HG03439 (cell line): ENCODE results near the gene TP53AIP1.

Experiments
- ATAC-seq: cut with Tn5 transposase; IDR thresholded peaks from one replicate; pipeline ENCODE4 v1.9.1; 2021; ENCODE audit warnings: mild to moderate bottlenecking, moderate library complexity; ENCODE audit not compliant: unreplicated experiment

The TP53AIP1 gene

GRCh38 chr11:128907585-128907984, 35.1 kb downstream of the TP53AIP1 start:
- ATAC-seq: no peak

GRCh38 chr11:128906185-128907050, 36.3 kb downstream of the TP53AIP1 start:
- no peak for ATAC-seq

GRCh38 chr11:128905345-128906184, 37.1 kb downstream of the TP53AIP1 start:
- ATAC-seq: peak; percentile 46

- peak; percentile 46 for ATAC-seq
These were observed 37.9 kb downstream of the TP53AIP1 start for GRCh38 chr11:128904656-128905344.

GRCh38 chr11:128904303-128904655, 38.4 kb downstream of the TP53AIP1 start:
- ATAC-seq: no peak

- ATAC-seq: no peak
These were observed 39.2 kb downstream of the TP53AIP1 start for GRCh38 chr11:128903248-128904061.

- ATAC-seq: no peak
These were observed 40.1 kb downstream of the TP53AIP1 start for GRCh38 chr11:128902515-128903066.

- ATAC-seq: no peak
These were observed 40.8 kb downstream of the TP53AIP1 start for GRCh38 chr11:128901653-128902514.

GRCh38 chr11:128900468-128900867, 42.2 kb downstream of the TP53AIP1 start:
- ATAC-seq: no peak

- ATAC-seq: no peak
These were observed 43.9 kb downstream of the TP53AIP1 start for GRCh38 chr11:128898580-128899344.

- no peak for ATAC-seq
These were observed 44.8 kb downstream of the TP53AIP1 start for GRCh38 chr11:128897826-128898225.

GRCh38 chr11:128896356-128896755, 46.3 kb downstream of the TP53AIP1 start:
- no peak for ATAC-seq

- ATAC-seq: no peak
These were observed 47.1 kb downstream of the TP53AIP1 start for GRCh38 chr11:128895526-128895925.

- no peak for ATAC-seq
These were observed 48.0 kb downstream of the TP53AIP1 start for GRCh38 chr11:128894685-128895084.

- no peak for ATAC-seq
These were observed 48.4 kb downstream of the TP53AIP1 start for GRCh38 chr11:128894286-128894681.

- no peak for ATAC-seq
These were observed 48.9 kb downstream of the TP53AIP1 start for GRCh38 chr11:128893578-128894285.

- ATAC-seq: no peak
These were observed 49.7 kb downstream of the TP53AIP1 start for GRCh38 chr11:128892866-128893565.
